Activated naive CD8-positive, alpha-beta T cell treated with anti-CD3 and anti-CD28 coated beads, Interleukin-2, amount 50 U/mL, for 24 hours (primary cell): Measurements from ENCODE around the gene NUP133.
A peak's percentile ranks its signal among the peaks of the same experiment; 100 is the strongest.

Experiments
- ATAC-seq: fragments of 150-1000 bp; cut with Tn5 transposase; one replicate; pipeline ENCODE4 v1.10.0; 2021
- DNase-seq: peaks from one replicate; pipeline ENCODE4 v3.0.0; 2021
- H3K27ac Mint-ChIP-seq: one replicate; pipeline ENCODE4 v1.8.0; 2021; ENCODE audit warnings: mild to moderate bottlenecking, mixed read lengths
- H3K27me3 Mint-ChIP-seq: one replicate; pipeline ENCODE4 v1.8.0; 2021; ENCODE audit warnings: mixed read lengths
- H3K36me3 Mint-ChIP-seq: one replicate; pipeline ENCODE4 v1.8.0; 2021; ENCODE audit warnings: low read depth, mixed read lengths
- H3K4me1 Mint-ChIP-seq: one replicate; pipeline ENCODE4 v1.8.0; 2021; ENCODE audit warnings: mixed read lengths
- H3K4me3 Mint-ChIP-seq: one replicate; pipeline ENCODE4 v1.8.0; 2021; ENCODE audit warnings: mild to moderate bottlenecking, moderate library complexity, mixed read lengths
- H3K9me3 Mint-ChIP-seq: one replicate; pipeline ENCODE4 v1.8.0; 2021; ENCODE audit warnings: mixed read lengths

The NUP133 gene

GRCh38 chr1:229452956-229453801 lies 55.0 kb downstream of the NUP133 start:
- DNase-seq (no peak), ATAC-seq (no peak)
- H3K36me3 Mint-ChIP-seq, result peaks cover 45% of the 10 kb centered on the region
- no peaks in the 10 kb centered on the region for H3K4me1 Mint-ChIP-seq
- no peak overlapping the region for H3K4me3 Mint-ChIP-seq
- no peak overlapping the region for H3K27ac Mint-ChIP-seq
- H3K9me3 Mint-ChIP-seq, result no peaks in the 10 kb centered on the region
- no peaks in the 10 kb centered on the region for H3K27me3 Mint-ChIP-seq

GRCh38 chr1:229448845-229449244 lies 59.3 kb downstream of the NUP133 start:
- H3K4me3 Mint-ChIP-seq, result no peak overlapping the region
- H3K27ac Mint-ChIP-seq, result no peak overlapping the region
- no peaks in the 10 kb centered on the region for H3K4me1 Mint-ChIP-seq
- ATAC-seq (peak; percentile 46), DNase-seq (no peak)
- no peaks in the 10 kb centered on the region for H3K9me3 Mint-ChIP-seq
- H3K27me3 Mint-ChIP-seq, result no peaks in the 10 kb centered on the region
- peaks cover 54% of the 10 kb centered on the region for H3K36me3 Mint-ChIP-seq

- no peak overlapping the region for H3K4me3 Mint-ChIP-seq
- H3K27me3 Mint-ChIP-seq, result no peaks in the 10 kb centered on the region
- ATAC-seq (no peak), DNase-seq (no peak)
- H3K36me3 Mint-ChIP-seq, result peaks cover 54% of the 10 kb centered on the region
- H3K9me3 Mint-ChIP-seq, result no peaks in the 10 kb centered on the region
- no peak overlapping the region for H3K27ac Mint-ChIP-seq
- H3K4me1 Mint-ChIP-seq, result no peaks in the 10 kb centered on the region
Measured at GRCh38 chr1:229448354-229448753, 59.8 kb downstream of the NUP133 start.

- Mint-ChIP-seq H3K9me3 (no peaks in the 10 kb centered on the region), H3K4me3 (no peak overlapping the region), H3K27me3 (no peaks in the 10 kb centered on the region), H3K4me1 (no peaks in the 10 kb centered on the region), H3K27ac (no peak overlapping the region), H3K36me3 (peaks cover 54% of the 10 kb centered on the region)
- DNase-seq (no peak), ATAC-seq (no peak)
Measured at GRCh38 chr1:229447809-229448252, 60.3 kb downstream of the NUP133 start.

GRCh38 chr1:229445828-229446227 lies 62.3 kb downstream of the NUP133 start:
- no peak for DNase-seq
- Mint-ChIP-seq H3K27ac (no peak overlapping the region), H3K4me3 (no peak overlapping the region), H3K27me3 (no peaks in the 10 kb centered on the region), H3K4me1 (peaks cover 16% of the 10 kb centered on the region), H3K9me3 (no peaks in the 10 kb centered on the region), H3K36me3 (peaks cover 52% of the 10 kb centered on the region)
- ATAC-seq, result no peak

- peak; percentile 92 for ATAC-seq
- no peak for DNase-seq
- H3K27ac Mint-ChIP-seq, result peak overlapping the region; percentile 85
- H3K27me3 Mint-ChIP-seq, result peaks cover 7% of the 10 kb centered on the region
- H3K4me1 Mint-ChIP-seq, result peaks cover 35% of the 10 kb centered on the region
- H3K36me3 Mint-ChIP-seq, result peaks cover 56% of the 10 kb centered on the region
- no peaks in the 10 kb centered on the region for H3K9me3 Mint-ChIP-seq
- H3K4me3 Mint-ChIP-seq, result peak overlapping the region; percentile 33
Measured at GRCh38 chr1:229440851-229441537, 67.1 kb downstream of the NUP133 start.

GRCh38 chr1:229438021-229438420 lies 70.1 kb downstream of the NUP133 start:
- Mint-ChIP-seq H3K27me3 (peaks cover 26% of the 10 kb centered on the region), H3K9me3 (no peaks in the 10 kb centered on the region), H3K27ac (no peak overlapping the region), H3K36me3 (peaks cover 38% of the 10 kb centered on the region), H3K4me3 (no peak overlapping the region), H3K4me1 (peaks cover 36% of the 10 kb centered on the region)
- ATAC-seq, result no peak
- DNase-seq, result no peak

GRCh38 chr1:229437443-229437842 lies 70.7 kb downstream of the NUP133 start:
- no peak for DNase-seq
- Mint-ChIP-seq H3K4me3 (no peak overlapping the region), H3K36me3 (peaks cover 38% of the 10 kb centered on the region), H3K27me3 (peaks cover 31% of the 10 kb centered on the region), H3K9me3 (no peaks in the 10 kb centered on the region), H3K4me1 (peaks cover 37% of the 10 kb centered on the region), H3K27ac (no peak overlapping the region)
- no peak for ATAC-seq

GRCh38 chr1:229436201-229436600 lies 71.9 kb downstream of the NUP133 start:
- H3K36me3 Mint-ChIP-seq, result peaks cover 29% of the 10 kb centered on the region
- H3K27ac Mint-ChIP-seq, result no peak overlapping the region
- H3K4me3 Mint-ChIP-seq, result no peak overlapping the region
- no peaks in the 10 kb centered on the region for H3K9me3 Mint-ChIP-seq
- peaks cover 43% of the 10 kb centered on the region for H3K27me3 Mint-ChIP-seq
- no peak for ATAC-seq
- DNase-seq, result no peak
- H3K4me1 Mint-ChIP-seq, result peaks cover 32% of the 10 kb centered on the region

GRCh38 chr1:229434641-229435051 lies 73.5 kb downstream of the NUP133 start:
- no peak overlapping the region for H3K27ac Mint-ChIP-seq
- ATAC-seq, result no peak
- no peaks in the 10 kb centered on the region for H3K9me3 Mint-ChIP-seq
- H3K36me3 Mint-ChIP-seq, result peaks cover 18% of the 10 kb centered on the region
- peaks cover 57% of the 10 kb centered on the region for H3K27me3 Mint-ChIP-seq
- peaks cover 26% of the 10 kb centered on the region for H3K4me1 Mint-ChIP-seq
- no peak overlapping the region for H3K4me3 Mint-ChIP-seq
- no peak for DNase-seq

- Mint-ChIP-seq H3K27ac (no peak within 1 kb of the TSS), H3K9me3 (no peaks in the 10 kb centered on the region), H3K36me3 (peaks cover 13% of the 10 kb centered on the region), H3K4me1 (peaks cover 24% of the 10 kb centered on the region), H3K4me3 (no peak within 1 kb of the TSS), H3K27me3 (peaks cover 61% of the 10 kb centered on the region)
- DNase-seq (no peak), ATAC-seq (no peak)
Measured at GRCh38 chr1:229434005-229434640, 74.0 kb downstream of the NUP133 start, which contains the start of gene ACTA1. Gene ACTA1, minus strand, starts transcription at chr1:229434094. Its CDS starts 979 bp downstream, at chr1:229433115.

GRCh38 chr1:229433364-229434004 lies 74.7 kb downstream of the NUP133 start:
- Mint-ChIP-seq H3K27me3 (peaks cover 65% of the 10 kb centered on the region), H3K36me3 (peaks cover 8% of the 10 kb centered on the region), H3K4me1 (peaks cover 20% of the 10 kb centered on the region), H3K4me3 (no peak overlapping the region), H3K9me3 (no peaks in the 10 kb centered on the region), H3K27ac (no peak overlapping the region)
- no peak for ATAC-seq
- DNase-seq, result no peak

GRCh38 chr1:229432905-229433304 lies 75.2 kb downstream of the NUP133 start:
- DNase-seq (no peak), ATAC-seq (no peak)
- Mint-ChIP-seq H3K27me3 (peaks cover 71% of the 10 kb centered on the region), H3K9me3 (no peaks in the 10 kb centered on the region), H3K4me3 (no peak overlapping the region), H3K4me1 (peaks cover 16% of the 10 kb centered on the region), H3K27ac (no peak overlapping the region), H3K36me3 (peaks cover 2% of the 10 kb centered on the region)

- no peak overlapping the region for H3K4me3 Mint-ChIP-seq
- no peak overlapping the region for H3K27ac Mint-ChIP-seq
- H3K9me3 Mint-ChIP-seq, result no peaks in the 10 kb centered on the region
- no peak for ATAC-seq
- peaks cover 16% of the 10 kb centered on the region for H3K4me1 Mint-ChIP-seq
- H3K27me3 Mint-ChIP-seq, result peaks cover 76% of the 10 kb centered on the region
- DNase-seq, result no peak
- peaks cover 2% of the 10 kb centered on the region for H3K36me3 Mint-ChIP-seq
Measured at GRCh38 chr1:229432116-229432461, 76.1 kb downstream of the NUP133 start.
